HG03520 (cell line): ENCODE data around the gene SMC4.

ENCODE experiments used
- ATAC-seq: cut with Tn5 transposase; IDR thresholded peaks from one replicate; pipeline ENCODE4 v1.9.1; 2021; ENCODE audit warnings: mild to moderate bottlenecking, moderate library complexity; ENCODE audit not compliant: unreplicated experiment

Gene SMC4

DNA sequence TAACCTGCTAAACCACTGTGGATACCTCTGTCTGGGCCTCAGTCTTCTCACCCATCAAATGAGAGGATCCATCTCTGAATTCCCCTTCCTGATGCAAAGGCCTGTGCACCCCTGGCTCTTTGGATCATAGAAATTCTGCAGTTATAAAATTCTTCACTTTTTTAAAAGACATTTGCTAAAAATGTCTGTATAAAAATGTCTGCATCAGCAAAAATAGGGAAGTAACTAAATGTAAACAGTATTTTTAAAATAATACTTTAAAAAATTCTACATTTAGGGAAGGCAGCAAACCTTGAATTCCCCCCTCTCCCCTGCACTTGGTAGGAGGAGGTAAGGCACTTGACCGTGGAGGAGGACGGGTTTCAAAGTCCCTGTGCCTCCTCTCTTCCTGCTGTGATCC, 75.7 kb downstream of the SMC4 start:
- no peak for ATAC-seq

DNA sequence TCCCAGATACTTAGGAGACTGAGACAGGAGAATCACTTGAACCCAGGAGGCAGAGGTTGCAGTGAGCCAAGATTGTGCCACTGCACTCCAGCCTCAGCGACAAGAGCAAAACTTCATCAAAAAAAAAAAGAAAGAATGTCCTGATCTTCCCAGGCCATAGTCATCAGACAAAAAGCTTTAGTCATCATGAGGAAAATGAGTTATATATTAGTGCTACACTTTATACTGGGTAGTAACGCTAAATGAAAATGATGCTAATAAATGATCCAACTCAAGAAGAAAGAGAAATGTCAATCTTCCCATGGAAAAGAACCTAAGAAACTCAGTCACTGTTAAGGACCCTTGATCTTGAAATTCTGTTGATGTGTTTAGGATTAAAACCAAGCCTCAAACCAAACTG, 76.4 kb downstream of the SMC4 start:
- ATAC-seq, result no peak

DNA sequence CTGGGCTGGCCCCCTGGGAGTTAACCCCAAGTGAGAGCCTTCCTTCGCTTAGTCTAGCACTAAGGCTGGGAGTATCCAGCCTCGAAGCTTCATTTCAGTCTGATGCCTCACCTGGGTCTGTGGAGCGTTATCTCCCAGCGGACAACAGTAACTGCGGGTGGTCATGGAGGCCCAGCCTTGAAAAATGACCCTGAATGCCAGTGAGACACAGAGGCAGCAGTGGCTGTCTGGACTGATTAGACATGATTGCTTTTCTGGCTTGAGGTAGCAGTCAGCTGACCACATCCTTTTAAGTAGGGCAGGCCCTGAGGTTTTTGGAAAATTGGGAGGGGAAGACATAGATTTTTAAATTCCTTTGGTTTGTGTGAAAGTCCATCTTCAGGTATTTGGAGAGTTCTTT, 78.3 kb downstream of the SMC4 start:
- no peak for ATAC-seq

DNA sequence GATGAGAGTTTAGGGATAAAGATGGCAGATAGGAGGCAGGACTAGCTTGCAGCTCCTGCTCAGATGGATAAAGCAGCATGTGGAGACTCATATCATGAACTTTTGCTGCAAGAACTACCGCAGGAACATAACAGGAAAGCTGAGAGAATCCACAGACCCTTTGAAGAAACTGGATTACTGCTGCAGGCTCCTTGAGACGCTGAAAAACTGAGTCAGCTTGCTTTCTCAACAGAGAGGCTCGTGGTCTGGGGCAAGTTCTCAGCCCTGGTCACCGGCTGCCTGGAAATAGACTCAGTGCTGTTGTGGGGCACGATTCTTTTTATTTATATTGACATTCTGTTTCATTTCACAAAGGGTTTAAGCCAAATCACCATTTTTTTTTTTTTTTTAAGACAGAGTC, 78.9 kb downstream of the SMC4 start:
- no peak for ATAC-seq

DNA sequence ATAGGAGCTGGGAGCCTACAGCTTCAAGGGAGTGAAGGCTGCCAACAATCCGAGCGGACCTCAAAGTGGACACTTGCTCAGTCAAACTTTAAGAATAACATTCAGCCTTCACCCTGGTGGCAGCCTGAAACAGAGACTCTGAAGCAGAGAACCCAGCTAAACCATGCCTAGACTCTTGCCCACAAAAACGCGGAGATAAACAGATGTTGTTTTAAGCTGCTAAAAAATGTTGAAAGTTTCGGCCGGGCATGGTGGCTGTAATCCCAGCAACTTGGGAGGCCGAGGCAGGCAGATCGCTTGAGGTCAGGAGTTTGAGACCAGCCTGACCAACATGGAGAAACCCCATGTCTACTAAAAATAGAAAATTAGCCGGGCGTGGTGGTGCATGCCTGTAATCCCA, 79.9 kb downstream of the SMC4 start:
- no peak for ATAC-seq

DNA sequence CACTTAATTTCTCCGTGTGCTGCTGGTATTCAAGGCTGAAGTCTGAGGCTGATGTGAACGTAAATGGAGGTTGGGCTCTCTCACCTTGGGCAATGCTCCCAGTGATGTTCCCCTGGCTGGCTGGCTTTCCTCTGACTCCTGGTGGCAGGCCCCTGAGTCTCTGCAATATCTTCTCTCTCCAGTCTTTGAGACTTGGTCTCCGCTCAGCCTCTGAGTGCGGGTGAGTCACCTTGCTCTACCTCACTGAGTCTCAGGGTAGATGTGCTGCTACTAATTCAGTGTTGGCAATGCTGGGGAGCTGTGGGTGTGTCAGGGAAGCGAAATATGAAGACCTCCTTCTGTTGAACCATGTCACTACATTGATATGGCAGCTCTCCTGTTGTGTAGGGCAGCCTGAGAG, 81.5 kb downstream of the SMC4 start:
- ATAC-seq, result no peak

DNA sequence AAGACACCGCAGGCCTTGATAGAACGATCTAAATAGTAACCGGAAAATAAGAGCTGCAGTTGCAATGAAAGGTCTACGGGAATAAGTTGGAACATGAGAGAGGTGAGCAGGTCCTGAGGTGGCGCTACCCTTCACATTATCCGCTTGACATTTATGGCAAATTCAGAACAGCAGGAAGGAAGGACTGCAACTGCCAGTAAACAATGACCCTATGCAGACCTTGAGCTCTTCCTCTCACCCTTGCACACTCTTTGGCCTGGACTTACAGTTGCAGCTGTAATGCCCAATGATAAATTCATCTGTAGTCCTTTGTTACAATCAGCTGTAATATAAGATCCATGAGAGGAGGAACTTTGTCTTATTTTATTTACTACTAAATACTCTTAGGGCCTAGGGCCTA, 82.4 kb downstream of the SMC4 start:
- ATAC-seq, result no peak

DNA sequence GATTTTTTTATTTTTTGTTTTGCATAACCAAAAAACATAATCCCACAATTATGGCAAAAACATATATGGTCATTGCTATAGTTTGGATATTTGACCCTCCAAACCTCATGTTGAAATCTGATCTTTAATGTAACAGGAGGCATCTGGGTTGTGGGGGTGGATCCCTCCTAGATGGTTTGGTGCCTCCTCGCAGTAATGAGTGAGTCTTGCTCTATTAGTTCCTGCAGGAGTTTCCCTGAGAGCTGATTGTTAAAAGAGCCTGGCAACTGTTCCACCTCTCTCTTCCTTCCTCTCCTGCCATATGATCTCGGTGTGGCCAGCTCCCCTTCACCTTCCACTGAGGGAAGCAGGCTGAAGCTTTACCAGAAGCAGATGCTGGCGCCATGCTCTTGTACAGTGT, 83.3 kb downstream of the SMC4 start:
- ATAC-seq, result no peak
